H7 (cell line): ENCODE results near the gene CNTNAP2. TPM values are rescaled to one million over a fixed set of nuclear protein-coding genes. Genes with fewer than 3 reads are reported as not detected.
A peak's percentile ranks its signal among the peaks of the same experiment; 100 is the strongest.
"Not testable (repeated sequence)": the region's sequence is repeated elsewhere in the genome, so short reads cannot be mapped to it uniquely, and the experiment has no call there.

Experiments
- DNase-seq: peaks from one replicate; pipeline ENCODE4 v3.0.0; 2012
- H3K27me3 ChIP-seq: 2 replicates; pipeline ENCODE4 v1.6.0; 2011; ENCODE audit warnings: mild to moderate bottlenecking, low read length; ENCODE audit not compliant: control insufficient read depth, insufficient read depth
- H3K36me3 ChIP-seq: replicated peaks from 2 replicates; pipeline ENCODE4 v1.5.1; 2011; ENCODE audit warnings: low read length; ENCODE audit not compliant: control insufficient read depth, insufficient read depth
- H3K4me3 ChIP-seq: 2 replicates; pipeline ENCODE4 v1.5.1; 2011; ENCODE audit warnings: low read depth, mild to moderate bottlenecking, control low read depth, low read length, moderate library complexity; ENCODE audit not compliant: insufficient read depth
- total RNA-seq: library from RNA; depleted of rRNA; stranded (reverse); fragments of >200 nt; shearing (Covaris generic); gene quantifications from 2 replicates; pipeline ENCODE4 v1.2.3, GENCODE V29; 2014

The CNTNAP2 gene
- total RNA-seq, 1 experiment from 2014 or later = 109 TPM

DNA sequence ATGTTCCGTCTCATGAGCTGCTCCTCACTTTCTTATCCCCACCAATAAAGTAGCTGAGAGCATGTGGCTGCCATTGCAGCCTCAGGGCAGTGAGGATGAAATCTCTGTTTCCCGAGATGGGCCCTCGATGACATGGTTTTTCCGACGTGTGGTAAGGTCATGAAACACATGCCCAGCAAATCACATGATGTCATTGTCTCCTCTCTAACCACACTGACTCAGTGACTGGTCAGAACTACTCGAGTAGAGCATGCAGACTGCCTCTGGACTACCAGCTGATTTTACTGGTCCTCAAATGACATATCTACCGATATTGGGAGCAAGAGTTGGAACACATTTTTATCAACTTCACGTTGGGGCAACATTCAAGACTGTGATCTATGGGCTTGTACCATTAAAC is 786.1 kb downstream of the CNTNAP2 start:
- Histone ChIP-seq H3K4me3 (no peak overlapping the region), H3K36me3 (no peaks in the 10 kb centered on the region), H3K27me3 (no peaks in the 10 kb centered on the region)
- no peak for DNase-seq

DNA sequence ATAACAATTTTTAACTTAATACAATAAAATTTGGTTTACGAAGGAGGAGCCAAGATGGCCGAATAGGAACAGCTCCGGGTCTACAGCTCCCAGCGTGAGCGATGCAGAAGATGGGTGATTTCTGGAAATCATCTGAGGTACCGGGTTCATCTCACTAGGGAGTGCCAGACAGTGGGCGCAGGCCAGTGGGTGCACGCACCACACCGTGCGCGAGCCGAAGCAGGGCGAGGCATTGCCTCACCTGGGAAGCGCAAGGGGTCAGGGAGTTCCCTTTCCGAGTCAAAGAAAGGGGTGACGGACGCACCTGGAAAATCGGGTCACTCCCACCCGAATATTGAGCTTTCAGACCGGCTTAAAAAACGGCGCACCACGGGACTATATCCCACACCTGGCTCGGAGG is 789.1 kb downstream of the CNTNAP2 start:
- not testable (repeated sequence) for H3K36me3 ChIP-seq, DNase-seq, H3K27me3 ChIP-seq, H3K4me3 ChIP-seq

DNA sequence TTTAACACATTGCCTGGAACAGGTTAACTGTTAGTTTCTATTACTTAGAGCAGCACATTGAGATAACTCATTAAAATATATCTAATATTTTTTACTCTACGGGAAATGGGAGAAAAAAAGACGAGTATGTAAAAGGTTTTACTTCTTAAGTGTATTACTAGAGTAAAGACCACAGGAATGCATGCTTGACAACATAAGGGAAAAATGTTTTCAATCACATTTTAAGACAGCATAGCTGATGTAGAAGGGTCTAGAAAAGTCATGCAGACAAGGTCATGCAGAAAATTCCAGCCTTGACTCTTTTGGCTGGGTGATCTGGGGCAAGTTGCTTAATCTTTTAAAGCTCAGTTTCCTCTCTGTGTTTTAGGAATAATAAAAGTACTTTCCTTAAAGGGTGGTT is 806.2 kb downstream of the CNTNAP2 start:
- Histone ChIP-seq H3K36me3 (no peaks in the 10 kb centered on the region), H3K4me3 (no peak overlapping the region), H3K27me3 (no peaks in the 10 kb centered on the region)
- no peak for DNase-seq

DNA sequence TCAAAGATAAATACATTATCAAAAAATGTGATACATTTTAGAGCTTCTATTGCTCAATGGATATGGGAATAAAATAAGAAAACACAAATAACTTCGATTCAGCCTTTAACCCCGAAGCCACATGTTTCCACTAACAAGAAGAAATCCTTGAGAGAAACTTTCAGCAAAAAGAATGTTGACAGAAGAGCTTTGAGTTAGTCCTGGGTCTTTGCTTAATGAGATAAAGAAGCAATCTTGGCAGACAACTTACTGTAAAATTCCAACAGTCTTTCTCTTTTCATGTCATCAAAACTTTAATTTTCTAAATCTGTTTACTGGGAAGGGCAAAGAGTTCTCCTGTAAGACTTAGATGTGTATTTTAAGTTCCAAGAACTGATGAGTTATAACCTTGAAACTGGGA is 810.2 kb downstream of the CNTNAP2 start:
- Histone ChIP-seq H3K36me3 (no peaks in the 10 kb centered on the region), H3K27me3 (no peaks in the 10 kb centered on the region), H3K4me3 (no peak overlapping the region)
- no peak for DNase-seq

DNA sequence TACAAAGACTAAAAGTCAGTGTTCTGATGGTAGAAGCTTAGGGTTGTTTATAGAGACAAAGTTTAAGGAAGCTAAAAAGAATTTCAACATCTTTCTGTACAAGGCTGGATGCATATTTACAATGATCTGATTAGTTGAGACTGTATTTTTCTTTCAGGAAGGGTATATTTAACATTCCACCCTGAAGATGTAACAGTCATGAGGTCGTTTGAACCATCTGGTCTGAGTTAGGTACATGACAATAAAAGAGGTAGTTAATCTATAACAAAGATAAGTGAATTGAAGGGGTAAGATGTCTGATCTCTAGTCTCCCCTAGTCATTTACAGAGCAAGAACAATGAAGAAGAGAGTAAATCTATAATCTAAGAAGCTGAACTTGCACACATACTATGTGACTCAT is 821.2 kb downstream of the CNTNAP2 start:
- Histone ChIP-seq H3K27me3 (no peaks in the 10 kb centered on the region), H3K36me3 (no peaks in the 10 kb centered on the region), H3K4me3 (no peak overlapping the region)
- DNase-seq = no peak

DNA sequence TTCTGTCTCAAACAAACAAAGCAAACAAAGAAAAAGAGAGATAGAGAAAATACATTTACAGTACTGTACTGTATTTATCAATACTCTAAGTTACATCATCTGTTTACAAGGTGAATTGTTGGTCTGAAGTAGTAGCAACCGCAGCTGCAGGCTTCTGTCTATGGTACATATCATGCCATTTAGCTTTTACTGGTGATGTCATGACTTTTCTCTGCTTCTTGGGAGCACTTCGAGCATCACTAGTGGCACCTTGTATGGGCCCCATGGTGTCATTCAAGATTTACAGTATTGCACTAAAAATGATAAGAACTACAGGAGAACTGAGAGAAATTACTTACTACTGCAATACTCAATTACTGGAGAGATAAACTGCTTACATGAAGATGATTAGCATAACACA is 826.9 kb downstream of the CNTNAP2 start:
- DNase-seq = no peak
- no peaks in the 10 kb centered on the region for H3K27me3 ChIP-seq
- H3K4me3 ChIP-seq = no peak overlapping the region
- no peaks in the 10 kb centered on the region for H3K36me3 ChIP-seq

DNA sequence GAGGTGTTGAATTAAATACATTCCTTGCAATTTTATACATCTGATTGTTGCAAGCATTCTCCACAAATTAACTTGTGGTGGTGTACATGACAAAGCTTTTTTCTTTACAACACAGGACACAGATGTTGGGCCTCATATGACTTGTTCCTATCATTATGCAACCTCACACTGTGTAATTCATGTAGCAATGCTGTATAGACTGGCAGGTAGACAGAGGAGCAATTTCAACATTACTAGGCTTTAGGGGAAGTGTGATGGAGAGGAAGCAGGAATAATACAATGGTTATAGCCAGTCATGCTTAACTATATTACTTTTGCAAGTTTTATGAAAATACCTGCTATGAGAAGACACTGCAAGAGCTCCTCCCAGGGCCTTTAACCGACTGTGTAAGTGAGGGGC is 832.1 kb downstream of the CNTNAP2 start:
- DNase-seq = no peak
- H3K36me3 ChIP-seq = no peaks in the 10 kb centered on the region
- no peak overlapping the region for H3K4me3 ChIP-seq
- H3K27me3 ChIP-seq = no peaks in the 10 kb centered on the region

DNA sequence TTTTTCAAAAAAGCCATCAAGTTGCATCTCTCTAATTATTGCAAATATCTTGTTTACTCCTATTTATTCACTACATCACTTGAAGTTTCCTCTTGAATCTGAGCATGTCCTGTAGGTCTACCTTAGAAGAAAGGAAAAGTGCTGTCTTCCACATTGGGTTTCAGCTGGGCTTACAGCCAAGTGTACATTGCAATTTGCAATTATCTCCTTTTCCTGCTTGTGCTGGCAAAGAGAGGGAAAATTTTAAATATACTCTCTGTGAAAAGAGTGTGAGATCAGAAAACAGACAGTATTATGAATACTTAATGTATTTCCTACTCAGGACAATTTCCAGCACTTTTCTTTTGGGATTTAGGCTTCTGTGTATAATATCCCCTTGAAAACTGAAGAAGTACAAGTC is 839.7 kb downstream of the CNTNAP2 start:
- DNase-seq = no peak
- no peaks in the 10 kb centered on the region for H3K27me3 ChIP-seq
- H3K36me3 ChIP-seq = no peaks in the 10 kb centered on the region
- H3K4me3 ChIP-seq = no peak overlapping the region

DNA sequence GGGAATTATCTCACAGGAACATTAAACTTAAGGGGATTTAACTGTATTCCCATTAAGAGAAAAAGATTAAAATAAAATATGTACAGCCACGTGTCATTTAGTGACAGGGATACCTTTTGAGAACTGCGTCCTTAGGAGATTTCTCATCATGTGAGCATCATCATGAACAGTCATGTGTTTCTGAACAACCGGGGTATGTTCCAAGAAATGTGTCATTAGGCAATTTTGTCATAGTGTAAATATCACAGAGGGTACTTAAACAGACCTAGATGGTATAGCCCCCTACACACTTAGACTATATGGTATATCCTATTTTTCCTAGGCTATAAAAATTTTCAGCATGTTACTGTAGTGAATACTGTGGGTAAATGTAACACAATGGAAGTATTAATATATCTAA is 840.3 kb downstream of the CNTNAP2 start:
- Histone ChIP-seq H3K36me3 (no peaks in the 10 kb centered on the region), H3K4me3 (no peak overlapping the region), H3K27me3 (no peaks in the 10 kb centered on the region)
- no peak for DNase-seq

DNA sequence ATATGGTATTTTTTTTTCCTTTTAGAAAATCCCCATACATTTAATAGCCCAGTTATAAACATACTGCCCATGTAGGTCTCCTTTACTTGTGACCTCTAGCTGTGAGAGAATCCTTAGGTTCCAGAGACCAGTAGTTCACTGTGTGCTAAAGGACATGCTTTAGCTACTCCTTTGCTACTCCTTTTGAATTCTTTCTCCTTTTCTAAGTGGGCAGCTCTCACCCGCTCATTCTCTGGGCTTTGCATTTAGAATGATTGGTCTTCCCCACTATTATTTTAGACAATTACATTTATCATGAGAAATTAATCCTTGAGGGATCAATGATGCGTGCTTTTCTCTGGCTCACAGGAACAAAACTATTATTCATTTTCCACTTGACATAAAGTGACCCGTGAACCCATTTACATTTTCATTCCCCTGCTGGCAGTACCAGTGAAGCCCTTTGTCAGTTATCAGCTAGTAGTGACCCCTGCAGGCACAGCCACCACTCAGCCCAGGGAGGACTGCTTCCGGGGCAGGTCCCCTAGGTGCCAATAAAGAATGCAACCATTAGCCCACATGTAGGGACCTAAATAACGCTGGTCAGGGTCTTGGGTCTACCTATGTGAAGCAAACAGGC is 844.3 kb downstream of the CNTNAP2 start:
- Histone ChIP-seq H3K36me3 (no peaks in the 10 kb centered on the region), H3K4me3 (no peak overlapping the region), H3K27me3 (no peaks in the 10 kb centered on the region)
- DNase-seq = peak; percentile 29

DNA sequence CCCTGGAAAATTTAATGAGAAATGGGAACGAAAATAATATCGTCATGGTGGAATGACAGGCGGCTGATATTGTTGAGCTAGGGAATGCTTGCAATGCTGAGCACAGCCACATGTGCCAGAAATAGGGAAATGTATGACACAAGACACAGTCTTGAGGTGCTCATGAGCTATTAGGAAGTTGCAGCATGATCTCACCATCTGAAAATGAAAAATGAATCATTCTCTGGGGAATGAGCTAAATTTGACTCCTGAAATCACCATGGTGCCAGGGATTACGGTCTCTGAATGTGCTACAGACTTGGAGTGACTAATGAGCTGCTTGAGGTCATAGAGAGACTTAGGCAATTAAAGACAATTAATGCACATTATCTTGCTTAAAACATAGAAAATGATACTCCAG is 845.0 kb downstream of the CNTNAP2 start:
- H3K36me3 ChIP-seq = no peaks in the 10 kb centered on the region
- no peak overlapping the region for H3K4me3 ChIP-seq
- no peak for DNase-seq
- H3K27me3 ChIP-seq = no peaks in the 10 kb centered on the region

DNA sequence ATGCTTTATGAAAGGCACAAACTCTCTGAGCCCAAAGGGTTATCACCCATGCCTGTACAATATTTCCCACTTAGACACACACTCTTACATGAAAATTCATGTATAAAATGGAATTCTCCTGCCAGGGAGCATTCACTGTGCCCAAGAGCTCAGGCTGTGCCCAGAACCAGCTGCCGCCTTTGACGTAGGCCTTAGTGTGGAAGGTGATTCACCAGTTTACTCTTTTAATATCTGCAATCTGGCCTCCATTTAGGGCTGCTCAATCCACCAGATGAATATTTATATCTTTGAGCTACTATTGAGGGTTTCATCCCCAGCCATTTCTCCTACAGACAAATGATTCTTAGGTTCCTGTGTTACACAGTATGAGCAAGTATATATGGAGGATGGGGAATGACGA is 849.7 kb downstream of the CNTNAP2 start:
- Histone ChIP-seq H3K36me3 (no peaks in the 10 kb centered on the region), H3K27me3 (no peaks in the 10 kb centered on the region), H3K4me3 (no peak overlapping the region)
- DNase-seq = no peak

DNA sequence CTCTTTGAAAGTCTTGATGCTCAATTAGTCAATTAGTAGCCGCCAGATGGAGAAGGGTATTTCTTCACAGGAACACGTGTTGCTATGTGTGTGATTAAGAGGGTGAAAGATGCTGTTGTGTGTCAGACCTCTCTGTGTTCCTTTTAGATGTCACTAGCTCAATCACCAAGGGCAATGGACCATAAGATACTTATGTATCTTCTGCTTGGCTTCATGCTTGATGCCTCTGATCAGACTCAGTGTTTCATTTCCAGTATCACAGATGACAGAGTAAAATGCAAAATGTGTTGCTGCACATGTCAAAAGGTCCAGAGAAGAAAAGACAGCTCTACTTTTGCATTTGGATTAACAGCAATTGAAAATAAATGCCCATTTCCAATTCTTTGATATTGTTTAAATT is 865.9 kb downstream of the CNTNAP2 start:
- no peaks in the 10 kb centered on the region for H3K27me3 ChIP-seq
- H3K36me3 ChIP-seq = no peaks in the 10 kb centered on the region
- no peak for DNase-seq
- no peak overlapping the region for H3K4me3 ChIP-seq

DNA sequence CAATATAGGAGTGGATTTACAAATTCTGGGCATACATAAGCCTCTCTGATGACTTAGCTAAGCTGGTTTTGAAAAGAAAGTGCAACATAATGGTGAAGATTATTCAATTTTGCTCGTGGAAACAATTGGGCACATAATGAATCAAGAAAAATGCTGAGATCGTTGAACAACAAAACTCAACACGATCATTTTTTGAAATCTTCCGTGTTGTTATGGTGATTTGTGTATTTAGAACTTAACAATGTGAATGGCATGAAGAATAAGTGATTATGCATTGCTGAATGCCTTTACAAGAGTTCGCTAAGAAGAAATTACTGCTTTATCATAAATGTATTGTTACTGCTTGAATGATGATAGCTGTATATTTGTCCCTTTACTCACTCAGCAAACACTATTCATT is 875.0 kb downstream of the CNTNAP2 start:
- Histone ChIP-seq H3K27me3 (no peaks in the 10 kb centered on the region), H3K4me3 (no peak overlapping the region), H3K36me3 (no peaks in the 10 kb centered on the region)
- no peak for DNase-seq

DNA sequence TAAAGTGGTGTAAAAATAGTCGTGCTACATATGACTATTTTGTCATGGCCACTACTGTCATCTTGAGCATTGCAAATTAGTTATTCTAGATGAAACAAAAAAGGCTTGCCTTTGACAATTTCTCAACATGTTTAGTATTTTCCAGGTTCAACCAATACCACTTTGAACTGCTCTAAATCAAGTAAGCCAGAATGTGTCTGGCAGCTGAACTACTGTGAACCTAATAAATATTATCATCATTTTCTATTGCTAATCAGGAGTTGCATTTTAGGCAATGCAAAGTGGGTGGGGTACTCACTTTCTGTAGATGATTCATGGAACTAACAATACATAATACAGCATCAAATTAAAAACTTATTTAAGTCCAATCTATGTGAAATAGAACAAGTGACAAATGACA is 877.2 kb downstream of the CNTNAP2 start:
- Histone ChIP-seq H3K36me3 (no peaks in the 10 kb centered on the region), H3K27me3 (no peaks in the 10 kb centered on the region), H3K4me3 (no peak overlapping the region)
- DNase-seq = no peak

DNA sequence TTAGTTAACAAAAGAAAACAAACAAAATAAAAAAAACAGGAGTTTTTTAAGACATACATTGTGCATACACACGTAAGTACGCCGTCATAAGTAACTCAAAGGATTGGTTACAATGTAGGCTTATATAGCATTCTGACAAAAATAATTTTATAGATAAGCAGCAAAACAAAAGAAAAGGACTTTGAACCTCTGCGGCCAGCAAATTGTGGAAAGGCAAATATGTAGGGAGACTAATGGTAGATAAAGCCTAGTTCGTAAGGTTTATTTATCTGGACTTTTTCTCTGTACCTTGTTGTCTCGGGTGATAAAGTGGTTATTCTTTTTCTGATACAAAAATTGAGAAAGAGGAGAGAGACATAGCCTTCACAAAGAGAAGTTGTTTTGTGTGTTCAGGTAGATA is 891.9 kb downstream of the CNTNAP2 start:
- Histone ChIP-seq H3K4me3 (no peak overlapping the region), H3K27me3 (no peaks in the 10 kb centered on the region), H3K36me3 (no peaks in the 10 kb centered on the region)
- no peak for DNase-seq
